GM12865 (cell line): ENCODE measurements around the gene CEP72.
"Not testable (repeated sequence)": the region's sequence is repeated elsewhere in the genome, so short reads cannot be mapped to it uniquely, and the experiment has no call there.

Experiments used
- DNase-seq: peaks from one replicate; pipeline ENCODE4 v3.0.0; 2010; ENCODE audit warnings: low read depth
- H3K4me3 ChIP-seq: 2 replicates; pipeline ENCODE4 v1.5.1; 2011; ENCODE audit warnings: mild to moderate bottlenecking, low read depth, low read length, control low read depth

CEP72 gene

GRCh38 chr5:696753-697702, 84.9 kb downstream of the CEP72 start:
- not testable (repeated sequence) for DNase-seq, H3K4me3 ChIP-seq
